Activated naive CD8-positive, alpha-beta T cell treated with anti-CD3 and anti-CD28 coated beads, Interleukin-2, amount 50 U/mL, for 16 hours (primary cell): ENCODE data around the gene NBEA.
"Not testable (repeated sequence)": the region's sequence is repeated elsewhere in the genome, so short reads cannot be mapped to it uniquely, and the experiment has no call there.

Experiments
- DNase-seq: peaks from one replicate; pipeline ENCODE4 v3.0.0-alpha.2; 2020; ENCODE audit warnings: low read depth, low spot score

Gene NBEA

DNA sequence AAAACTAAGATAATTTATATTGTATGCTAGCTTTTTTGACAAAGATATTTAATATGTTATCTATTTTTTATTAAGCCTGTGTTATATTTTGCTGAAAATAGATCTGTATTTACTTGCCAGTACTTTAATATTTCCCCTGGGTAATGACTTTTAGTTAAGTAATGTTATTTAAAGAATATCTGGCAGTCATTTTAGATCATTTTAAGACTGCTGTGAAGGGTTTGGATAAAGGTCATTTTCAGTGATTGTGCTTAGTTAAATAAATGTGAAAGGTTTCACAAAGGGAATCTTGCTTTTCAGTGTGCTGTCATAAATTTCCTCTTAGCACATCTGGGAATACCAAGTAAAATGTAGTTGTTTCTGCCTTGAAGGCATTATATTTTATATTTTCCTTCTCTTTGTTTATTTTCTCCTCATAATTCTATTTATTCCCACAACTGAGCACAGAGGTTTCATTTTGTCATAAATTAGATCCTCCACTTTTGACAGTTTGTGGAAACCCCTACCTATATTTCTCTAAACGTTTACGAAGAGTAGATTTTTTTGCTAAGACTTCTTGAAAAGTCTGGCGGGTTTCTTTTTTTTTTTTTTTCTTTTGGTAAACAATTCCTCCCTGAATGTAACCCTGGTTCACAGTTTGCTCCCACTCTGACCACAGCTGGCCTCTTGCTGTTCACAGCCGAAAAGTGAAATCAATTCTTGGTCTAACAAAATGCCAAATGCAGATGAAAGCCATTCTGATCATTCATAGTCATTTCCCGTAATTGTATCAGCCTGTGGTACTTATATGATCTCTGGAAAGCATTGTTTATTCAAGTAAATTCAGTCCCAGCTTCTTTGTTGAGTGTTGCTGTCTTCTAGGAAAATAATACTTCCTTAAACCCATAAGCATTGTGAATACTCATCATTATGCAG lies 446.6 kb downstream of the NBEA start:
- no peak for DNase-seq

GRCh38 chr13:35389535-35389934 lies 447.5 kb downstream of the NBEA start:
- no peak for DNase-seq

DNA sequence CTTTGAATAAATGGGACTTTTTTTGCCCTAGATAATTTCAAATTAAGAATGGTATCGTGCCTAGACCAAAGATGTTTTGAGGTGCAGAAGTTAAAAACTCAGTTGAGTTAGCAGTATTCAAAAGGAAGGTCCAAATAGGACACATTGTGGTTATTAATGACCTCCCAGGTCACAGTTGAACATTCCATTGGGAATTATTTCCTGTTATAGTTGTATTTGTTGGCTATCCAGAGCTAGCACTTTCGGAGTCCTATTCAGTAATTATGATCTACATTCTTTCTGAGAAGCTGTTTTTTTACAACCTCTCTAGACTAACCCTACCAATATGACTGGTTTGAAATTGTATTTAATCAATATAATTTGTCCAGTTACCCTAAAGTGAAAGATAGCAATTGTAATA lies 450.7 kb downstream of the NBEA start:
- DNase-seq, result no peak

- DNase-seq, result no peak
These were observed 451.8 kb downstream of the NBEA start for GRCh38 chr13:35393886-35394285.

DNA sequence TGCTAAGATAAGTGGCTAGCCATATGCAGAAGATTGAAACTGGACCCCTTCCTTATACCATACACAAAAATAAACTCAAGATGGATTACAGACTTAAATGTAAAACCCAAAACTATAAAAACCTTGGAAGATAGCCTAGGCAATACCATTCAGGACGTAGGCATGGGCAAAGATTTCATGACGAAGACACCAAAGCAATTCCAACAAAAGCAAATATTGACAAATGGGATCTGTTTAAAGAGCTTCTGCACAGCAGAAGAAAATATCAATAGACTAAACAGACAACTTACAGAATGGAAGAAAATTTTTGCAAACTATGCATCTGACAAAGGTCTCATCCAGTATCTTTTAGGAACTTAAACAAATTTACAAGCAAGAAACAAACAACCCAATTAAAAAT lies 466.2 kb downstream of the NBEA start:
- not testable (repeated sequence) for DNase-seq

- no peak for DNase-seq
These were observed 469.1 kb downstream of the NBEA start for GRCh38 chr13:35411059-35411744.

DNA sequence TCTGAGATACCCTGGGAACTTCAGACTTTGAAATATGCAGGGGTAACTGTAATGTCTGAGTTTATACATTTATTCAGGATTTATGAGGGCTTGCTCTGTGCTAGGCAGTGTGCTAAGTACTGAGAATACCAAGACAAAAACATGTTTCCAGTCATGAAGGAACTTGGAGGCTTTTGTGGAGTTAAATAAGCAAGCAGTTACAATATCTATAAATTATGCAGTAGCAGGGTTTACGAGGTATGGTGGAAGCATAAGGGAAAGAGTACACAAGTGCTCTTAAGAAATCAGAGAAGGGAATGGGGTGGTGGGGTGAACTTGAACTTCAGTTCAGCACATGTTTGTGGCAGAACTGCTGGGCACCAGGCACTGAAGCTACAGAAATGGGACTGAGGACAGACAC lies 506.4 kb downstream of the NBEA start:
- DNase-seq, result no peak

- no peak for DNase-seq
These were observed 507.8 kb downstream of the NBEA start for GRCh38 chr13:35449821-35450220.

DNA sequence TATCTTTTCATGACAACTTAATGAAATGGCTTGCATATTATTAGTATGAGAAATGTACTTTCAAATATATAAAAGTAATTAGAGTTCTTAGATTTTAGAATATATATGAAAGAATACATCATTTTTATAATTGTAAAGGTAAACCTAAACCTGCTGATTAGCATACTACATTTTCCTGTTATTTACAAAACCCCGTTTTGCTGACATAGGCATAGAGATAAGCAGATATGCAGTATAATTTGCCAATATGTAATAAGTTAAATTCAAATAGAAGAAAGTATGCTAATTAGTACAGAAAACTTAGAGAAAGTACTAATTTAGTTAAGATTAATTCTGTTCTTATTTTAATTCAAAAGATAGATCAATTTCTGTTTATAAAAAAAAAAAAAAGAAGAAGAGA lies 513.0 kb downstream of the NBEA start:
- DNase-seq, result no peak

- DNase-seq, result no peak
These were observed 515.2 kb downstream of the NBEA start for GRCh38 chr13:35457258-35457657.

DNA sequence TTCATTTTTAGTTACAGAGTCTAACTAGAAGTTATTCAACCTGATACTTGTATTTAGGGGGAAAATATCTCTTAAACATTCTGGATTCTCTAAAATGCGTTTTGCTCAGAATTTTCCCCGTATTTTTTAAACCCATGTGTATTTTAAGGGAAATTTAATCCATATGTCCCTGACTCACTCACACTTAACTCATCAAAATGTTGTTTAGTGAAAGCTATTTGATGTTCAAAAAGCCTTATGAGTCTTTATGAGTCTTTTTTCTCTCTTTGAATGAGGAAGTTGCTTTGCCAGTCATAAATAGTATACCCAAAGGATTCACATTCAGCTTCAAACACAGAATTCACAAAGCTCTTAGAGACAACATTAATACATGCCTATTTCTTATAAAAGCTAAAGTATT lies 518.0 kb downstream of the NBEA start:
- DNase-seq, result no peak

GRCh38 chr13:35465371-35465770 lies 523.3 kb downstream of the NBEA start:
- no peak for DNase-seq

- no peak for DNase-seq
These were observed 526.1 kb downstream of the NBEA start for GRCh38 chr13:35468195-35468594.

GRCh38 chr13:35469806-35470525 lies 527.9 kb downstream of the NBEA start:
- no peak for DNase-seq

DNA sequence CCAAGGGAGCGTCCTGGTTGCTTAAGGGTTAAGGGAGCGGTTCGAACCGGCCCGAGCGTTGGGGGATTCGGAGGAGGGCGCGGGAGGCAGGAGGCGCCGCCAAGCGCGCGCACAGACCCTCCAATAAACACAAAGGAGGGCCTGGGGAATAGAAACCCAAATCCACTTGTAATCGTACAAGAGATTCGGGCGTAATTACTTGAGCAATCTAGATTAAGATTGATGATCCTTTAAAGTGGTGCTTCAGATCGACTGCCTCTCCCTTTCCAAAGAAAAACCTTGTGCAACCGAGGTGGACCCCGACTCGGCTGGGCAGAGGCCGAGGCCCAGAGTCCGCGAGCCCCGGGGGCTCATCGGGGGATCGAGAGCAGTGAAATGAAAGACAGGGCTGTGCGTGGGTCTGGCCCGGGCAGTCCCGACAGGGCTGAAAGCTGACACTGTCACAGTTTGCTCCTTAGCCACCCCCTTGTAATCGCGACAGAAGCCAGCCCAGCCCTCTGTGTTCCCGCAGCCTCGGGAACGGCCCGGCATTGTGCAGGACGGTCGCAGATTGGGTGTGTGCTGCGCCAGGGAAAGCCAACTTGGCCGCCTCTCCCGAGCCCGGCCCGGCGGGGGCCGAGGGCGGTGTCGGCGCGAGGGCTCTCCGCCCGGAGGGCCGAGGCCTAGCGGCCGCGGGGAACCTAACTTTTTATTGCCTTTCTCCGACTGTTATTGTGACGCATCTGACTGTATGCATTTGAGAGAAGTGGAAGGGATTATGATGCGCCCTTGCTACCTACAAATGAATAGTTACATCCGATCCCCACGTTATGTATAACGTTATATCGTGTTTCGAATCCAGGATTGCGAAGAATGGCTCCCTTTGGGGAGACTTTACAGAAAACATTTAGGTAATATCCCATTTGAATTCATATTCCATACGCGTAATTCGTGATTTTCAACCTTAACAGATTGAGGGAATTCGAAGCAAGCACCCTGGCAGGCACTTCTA lies 528.9 kb downstream of the NBEA start:
- no peak for DNase-seq

DNA sequence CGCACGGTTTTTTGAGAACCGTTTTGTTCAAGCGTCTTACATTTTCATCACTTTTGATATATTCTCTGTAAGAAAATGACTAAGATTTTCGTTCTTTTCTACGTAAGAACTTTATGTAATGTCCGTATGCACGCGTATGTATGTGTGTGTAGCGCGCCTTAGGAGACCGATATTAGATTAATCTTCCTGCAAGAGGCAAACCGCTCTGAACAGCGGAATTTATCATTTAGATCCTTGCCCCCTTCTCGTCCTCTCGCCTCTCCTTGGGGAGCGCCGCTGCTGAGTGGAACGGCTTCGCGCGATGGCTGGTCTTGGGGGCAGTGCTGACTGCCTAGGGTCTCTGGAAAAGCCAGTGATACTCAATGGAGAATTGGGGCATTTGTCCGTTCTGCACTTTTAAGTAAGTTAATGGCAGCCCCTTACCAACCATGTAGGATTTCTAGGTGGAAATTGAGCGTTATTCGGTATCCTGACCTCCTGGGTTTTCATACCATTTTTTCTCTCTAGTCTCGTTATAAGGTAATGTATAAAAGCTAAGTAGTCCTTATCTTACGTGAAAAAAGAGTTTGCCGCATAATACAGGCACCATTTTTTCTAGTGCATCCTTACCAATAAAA lies 529.7 kb downstream of the NBEA start:
- no peak for DNase-seq

GRCh38 chr13:35472323-35472881 lies 530.3 kb downstream of the NBEA start:
- DNase-seq, result no peak

- no peak for DNase-seq
These were observed 531.2 kb downstream of the NBEA start for GRCh38 chr13:35473206-35473775.

- DNase-seq, result no peak
These were observed 531.7 kb downstream of the NBEA start for GRCh38 chr13:35473802-35474201.
